Prostate gland (tissue), 2 donors: ENCODE data around the gene OR1A2.
"Not testable (repeated sequence)": the region's sequence is repeated elsewhere in the genome, so short reads cannot be mapped to it uniquely, and the experiment has no call there.

Experiments used
- POLR2A ChIP-seq: fragments of 450-650 bp; IDR thresholded peaks from one replicate; pipeline ENCODE4 v1.6.1; 2016; ENCODE audit warnings: antibody characterized with exemption, mild to moderate bottlenecking
- POLR2AphosphoS5 ChIP-seq: sonication (generic); formaldehyde crosslinking; IDR thresholded peaks from one replicate; pipeline ENCODE4 v1.6.1; 2017; ENCODE audit warnings: antibody characterized with exemption
- TF ChIP-seq, protein P1 (sequence below), 4 experiments: fragments of 200-600 bp in 2 of 4; fragments of 450-650 bp in 2 of 4; sonication (generic) in 2 of 4; IDR thresholded peaks; 1 replicate in 3 of 4; 2 replicates in 1 of 4; pipeline ENCODE4 v1.5.1; 2016 to 2019; ENCODE audit warnings: antibody characterized with exemption in 4 of 4, mild to moderate bottlenecking in 2 of 4, moderate library complexity in 2 of 4

- TF ChIP-seq, protein P1, sequence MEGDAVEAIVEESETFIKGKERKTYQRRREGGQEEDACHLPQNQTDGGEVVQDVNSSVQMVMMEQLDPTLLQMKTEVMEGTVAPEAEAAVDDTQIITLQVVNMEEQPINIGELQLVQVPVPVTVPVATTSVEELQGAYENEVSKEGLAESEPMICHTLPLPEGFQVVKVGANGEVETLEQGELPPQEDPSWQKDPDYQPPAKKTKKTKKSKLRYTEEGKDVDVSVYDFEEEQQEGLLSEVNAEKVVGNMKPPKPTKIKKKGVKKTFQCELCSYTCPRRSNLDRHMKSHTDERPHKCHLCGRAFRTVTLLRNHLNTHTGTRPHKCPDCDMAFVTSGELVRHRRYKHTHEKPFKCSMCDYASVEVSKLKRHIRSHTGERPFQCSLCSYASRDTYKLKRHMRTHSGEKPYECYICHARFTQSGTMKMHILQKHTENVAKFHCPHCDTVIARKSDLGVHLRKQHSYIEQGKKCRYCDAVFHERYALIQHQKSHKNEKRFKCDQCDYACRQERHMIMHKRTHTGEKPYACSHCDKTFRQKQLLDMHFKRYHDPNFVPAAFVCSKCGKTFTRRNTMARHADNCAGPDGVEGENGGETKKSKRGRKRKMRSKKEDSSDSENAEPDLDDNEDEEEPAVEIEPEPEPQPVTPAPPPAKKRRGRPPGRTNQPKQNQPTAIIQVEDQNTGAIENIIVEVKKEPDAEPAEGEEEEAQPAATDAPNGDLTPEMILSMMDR (IDR thresholded peaks at IDR 0.05) = not testable (repeated sequence)
- TF ChIP-seq POLR2A, POLR2AphosphoS5: not testable (repeated sequence)
Measured at GRCh38 chr17:3224721-3225352, 27.5 kb downstream of the OR1A2 start.
